ENCODE measurements around the gene WASHC2A.
"Not testable (repeated sequence)": the region's sequence is repeated elsewhere in the genome, so short reads cannot be mapped to it uniquely, and the experiment has no call there.

DNA sequence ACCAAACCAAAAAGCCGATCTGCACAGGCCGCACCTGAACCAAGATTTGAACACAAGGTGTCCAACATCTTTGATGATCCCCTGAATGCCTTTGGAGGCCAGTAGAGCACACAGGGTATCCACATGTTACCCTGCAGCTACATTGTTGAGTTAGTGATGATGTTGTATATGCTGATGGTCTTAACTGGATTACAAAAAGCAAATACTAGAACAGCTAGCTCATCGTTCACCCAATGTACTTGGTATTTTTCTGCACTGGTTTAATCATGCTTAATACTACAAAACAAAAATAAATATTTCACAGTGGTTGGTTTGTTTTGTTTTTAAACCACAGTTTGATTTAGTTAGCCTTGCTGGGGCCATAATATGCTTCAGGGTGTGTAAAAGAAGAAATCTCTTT is 65.1 kb downstream of the WASHC2A start:
- TF ChIP-seq, protein P1, sequence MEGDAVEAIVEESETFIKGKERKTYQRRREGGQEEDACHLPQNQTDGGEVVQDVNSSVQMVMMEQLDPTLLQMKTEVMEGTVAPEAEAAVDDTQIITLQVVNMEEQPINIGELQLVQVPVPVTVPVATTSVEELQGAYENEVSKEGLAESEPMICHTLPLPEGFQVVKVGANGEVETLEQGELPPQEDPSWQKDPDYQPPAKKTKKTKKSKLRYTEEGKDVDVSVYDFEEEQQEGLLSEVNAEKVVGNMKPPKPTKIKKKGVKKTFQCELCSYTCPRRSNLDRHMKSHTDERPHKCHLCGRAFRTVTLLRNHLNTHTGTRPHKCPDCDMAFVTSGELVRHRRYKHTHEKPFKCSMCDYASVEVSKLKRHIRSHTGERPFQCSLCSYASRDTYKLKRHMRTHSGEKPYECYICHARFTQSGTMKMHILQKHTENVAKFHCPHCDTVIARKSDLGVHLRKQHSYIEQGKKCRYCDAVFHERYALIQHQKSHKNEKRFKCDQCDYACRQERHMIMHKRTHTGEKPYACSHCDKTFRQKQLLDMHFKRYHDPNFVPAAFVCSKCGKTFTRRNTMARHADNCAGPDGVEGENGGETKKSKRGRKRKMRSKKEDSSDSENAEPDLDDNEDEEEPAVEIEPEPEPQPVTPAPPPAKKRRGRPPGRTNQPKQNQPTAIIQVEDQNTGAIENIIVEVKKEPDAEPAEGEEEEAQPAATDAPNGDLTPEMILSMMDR (tag by site-specific recombination; IDR thresholded peaks at IDR 0.05), result not testable (repeated sequence)
- not testable (repeated sequence) for TF ChIP-seq GLIS1 (tag by site-specific recombination; IDR thresholded peaks at IDR 0.05); ZNF24 (tag by site-specific recombination; IDR thresholded peaks at IDR 0.05); ZFP37 (tag by site-specific recombination; IDR thresholded peaks at IDR 0.05); HOXA7 (CRISPR knock-in tag; IDR thresholded peaks at IDR 0.05; ENCODE audit: borderline replicate concordance); ZNF768 (tag by site-specific recombination; IDR thresholded peaks at IDR 0.05)
- TF ChIP-seq, protein P2, sequence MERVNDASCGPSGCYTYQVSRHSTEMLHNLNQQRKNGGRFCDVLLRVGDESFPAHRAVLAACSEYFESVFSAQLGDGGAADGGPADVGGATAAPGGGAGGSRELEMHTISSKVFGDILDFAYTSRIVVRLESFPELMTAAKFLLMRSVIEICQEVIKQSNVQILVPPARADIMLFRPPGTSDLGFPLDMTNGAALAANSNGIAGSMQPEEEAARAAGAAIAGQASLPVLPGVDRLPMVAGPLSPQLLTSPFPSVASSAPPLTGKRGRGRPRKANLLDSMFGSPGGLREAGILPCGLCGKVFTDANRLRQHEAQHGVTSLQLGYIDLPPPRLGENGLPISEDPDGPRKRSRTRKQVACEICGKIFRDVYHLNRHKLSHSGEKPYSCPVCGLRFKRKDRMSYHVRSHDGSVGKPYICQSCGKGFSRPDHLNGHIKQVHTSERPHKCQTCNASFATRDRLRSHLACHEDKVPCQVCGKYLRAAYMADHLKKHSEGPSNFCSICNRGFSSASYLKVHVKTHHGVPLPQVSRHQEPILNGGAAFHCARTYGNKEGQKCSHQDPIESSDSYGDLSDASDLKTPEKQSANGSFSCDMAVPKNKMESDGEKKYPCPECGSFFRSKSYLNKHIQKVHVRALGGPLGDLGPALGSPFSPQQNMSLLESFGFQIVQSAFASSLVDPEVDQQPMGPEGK (tag by site-specific recombination; IDR thresholded peaks at IDR 0.05), result not testable (repeated sequence)
